GM23338 (cell line): ENCODE results near the gene SMURF1. TPM values are rescaled to one million over a fixed set of nuclear protein-coding genes. Genes with fewer than 3 reads are reported as not detected.

Experiments
- ATAC-seq: fragments of 200-7000 bp; cut with Tn5 transposase; 3 replicates; pipeline ENCODE4 v1.9.1; 2020
- DNase-seq: peaks from one replicate; pipeline ENCODE4 v3.0.0-alpha.2; 2015; ENCODE audit warnings: low spot score
- H2AFZ ChIP-seq: fragments of 200-600 bp; sonication (generic); 2 replicates; pipeline ENCODE4 v1.8.0; 2016; ENCODE audit warnings: antibody characterized with exemption, mild to moderate bottlenecking, moderate library complexity
- H3F3A ChIP-seq: fragments of 200-600 bp; sonication (generic); replicated peaks from 2 replicates; pipeline ENCODE4 v1.8.0; 2017; ENCODE audit warnings: antibody characterized with exemption, mixed run types, low read depth
- H3K27ac ChIP-seq: fragments of 200-600 bp; sonication (generic); 2 replicates; pipeline ENCODE4 v1.6.1; 2016; ENCODE audit warnings: low read depth
- H3K27me3 ChIP-seq: fragments of 200-600 bp; sonication (generic); 2 replicates; pipeline ENCODE4 v1.8.0; 2016; ENCODE audit warnings: mild to moderate bottlenecking, mixed run types, moderate library complexity; ENCODE audit not compliant: insufficient read depth
- H3K36me3 ChIP-seq: fragments of 200-600 bp; sonication (generic); 2 replicates; pipeline ENCODE4 v1.8.0; 2016; ENCODE audit warnings: mild to moderate bottlenecking; ENCODE audit not compliant: insufficient read depth
- H3K4me1 ChIP-seq: fragments of 200-600 bp; sonication (generic); 2 replicates; pipeline ENCODE4 v1.8.0; 2016; ENCODE audit warnings: mild to moderate bottlenecking, moderate library complexity; ENCODE audit not compliant: insufficient read depth
- H3K4me2 ChIP-seq: fragments of 200-600 bp; sonication (generic); 2 replicates; pipeline ENCODE4 v1.7.1; 2017; ENCODE audit warnings: mixed run types
- H3K4me3 ChIP-seq: fragments of 200-600 bp; sonication (generic); 2 replicates; pipeline ENCODE4 v1.6.1; 2016; ENCODE audit warnings: mixed run types
- H3K79me2 ChIP-seq: fragments of 200-600 bp; sonication (generic); replicated peaks from 2 replicates; pipeline ENCODE4 v1.8.0; 2017; ENCODE audit warnings: mild to moderate bottlenecking; ENCODE audit not compliant: insufficient read depth
- H3K9me2 ChIP-seq: fragments of 200-600 bp; sonication (generic); 2 replicates; pipeline ENCODE4 v1.8.0; 2017; ENCODE audit not compliant: insufficient read depth
- H4K20me1 ChIP-seq: fragments of 200-600 bp; sonication (generic); replicated peaks from 2 replicates; pipeline ENCODE4 v1.8.0; 2017; ENCODE audit warnings: mild to moderate bottlenecking; ENCODE audit not compliant: insufficient read depth
- H3K27ac Mint-ChIP-seq: 2 replicates; pipeline ENCODE4 v1.8.0; 2020; ENCODE audit warnings: inconsistent platforms, mild to moderate bottlenecking, moderate library complexity, mixed read lengths
- H3K27me3 Mint-ChIP-seq: 3 replicates; pipeline ENCODE4 v1.8.0; 2022; ENCODE audit warnings: low read depth, mild to moderate bottlenecking, moderate library complexity, mixed read lengths, inconsistent platforms; ENCODE audit not compliant: insufficient read depth, poor library complexity
- H3K36me3 Mint-ChIP-seq: 3 replicates; pipeline ENCODE4 v1.8.0; 2021; ENCODE audit warnings: low read depth, mild to moderate bottlenecking, inconsistent platforms, moderate library complexity, mixed read lengths
- H3K4me1 Mint-ChIP-seq: 3 replicates; pipeline ENCODE4 v1.8.0; 2020; ENCODE audit warnings: mild to moderate bottlenecking, inconsistent platforms, mixed read lengths
- H3K4me3 Mint-ChIP-seq: 3 replicates; pipeline ENCODE4 v1.8.0; 2021; ENCODE audit warnings: moderate library complexity, mild to moderate bottlenecking, inconsistent platforms, mixed read lengths
- H3K9me3 Mint-ChIP-seq: 3 replicates; pipeline ENCODE4 v1.8.0; 2020; ENCODE audit warnings: moderate library complexity, mild to moderate bottlenecking, inconsistent platforms, mixed read lengths
- CREB1 ChIP-seq: fragments of 250-450 bp; sonication (Bioruptor Pico); IDR thresholded peaks from 2 replicates; pipeline ENCODE4 v1.5.0; 2020; ENCODE audit warnings: low read depth, mild to moderate bottlenecking, moderate library complexity
- CTCF ChIP-seq, 2 experiments: fragments of 200-600 bp in 1 of 2; sonication (generic) in 1 of 2; conservative IDR thresholded peaks; 2 replicates each; pipeline versions ENCODE4 v1.5.1 to v1.6.1; 2016 to 2017; ENCODE audit warnings: antibody characterized with exemption in 2 of 2, low read depth in 2 of 2, mild to moderate bottlenecking in 2 of 2, moderate library complexity in 1 of 2
- EZH2 ChIP-seq: fragments of 200-600 bp; sonication (generic); IDR thresholded peaks from one replicate; pipeline ENCODE4 v1.8.0; 2017; ENCODE audit warnings: antibody characterized with exemption, mild to moderate bottlenecking, low read depth; ENCODE audit not compliant: unreplicated experiment
- EZH2phosphoT487 ChIP-seq: fragments of 200-600 bp; sonication (generic); IDR thresholded peaks from one replicate; pipeline ENCODE4 v1.8.1; 2018; ENCODE audit warnings: antibody characterized with exemption; ENCODE audit not compliant: unreplicated experiment
- POLR2AphosphoS5 ChIP-seq: IDR thresholded peaks from 2 replicates; pipeline ENCODE4 v1.6.1; 2016; ENCODE audit warnings: antibody characterized with exemption, low read depth
- REST ChIP-seq: IDR thresholded peaks from one replicate; pipeline ENCODE4 v1.6.1; 2018; ENCODE audit warnings: antibody characterized with exemption; ENCODE audit not compliant: unreplicated experiment
- STAT1 ChIP-seq: IDR thresholded peaks from one replicate; pipeline ENCODE4 v1.6.1; 2016; ENCODE audit warnings: antibody characterized with exemption; ENCODE audit not compliant: unreplicated experiment
- ZNF331 ChIP-seq: fragments of 250-450 bp; sonication (Bioruptor Pico); IDR thresholded peaks from 2 replicates; pipeline ENCODE4 v1.5.0; 2020; ENCODE audit warnings: low read depth, mild to moderate bottlenecking, moderate library complexity
- polyA plus RNA-seq: library from polyadenylated mRNA; unstranded; fragments of >200 nt; fragmentation: Nextera tagmentation; extraction: Ambion mirVana; gene quantifications from 2 replicates; pipeline ENCODE4 v1.2.1, GENCODE V29; 2016
- total RNA-seq: library from RNA; depleted of rRNA; stranded (reverse); fragments of >200 nt; shearing (Covaris generic); gene quantifications from 2 replicates; pipeline ENCODE4 v1.2.3, GENCODE V29; 2014
- TF ChIP-seq, protein P1 (sequence below): fragments of 250-450 bp; sonication (Bioruptor Pico); IDR thresholded peaks from 2 replicates; pipeline ENCODE4 v1.5.0; 2020; ENCODE audit warnings: mild to moderate bottlenecking, moderate library complexity

SMURF1 gene
- total and polyA plus RNA-seq, 2 experiments from 2014 or later = 5.8 to 23.9 TPM

DNA sequence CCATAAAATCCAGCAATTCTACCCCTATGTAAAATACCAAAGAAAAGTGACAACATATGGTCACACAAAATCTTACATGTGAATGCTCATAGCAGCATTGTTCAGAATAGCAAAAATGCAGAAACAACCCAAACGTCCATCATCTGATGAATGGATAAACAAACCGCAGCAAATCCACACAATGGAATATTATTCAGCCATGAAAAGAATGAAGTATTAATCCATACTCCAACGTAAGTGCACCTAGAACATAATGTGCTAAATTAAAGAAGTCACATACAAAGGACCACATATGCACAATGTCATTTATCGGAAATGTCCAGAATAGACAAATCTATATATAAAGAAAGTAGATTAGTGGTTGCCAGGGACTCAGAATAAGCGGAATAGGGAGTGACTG, 57.4 kb downstream of the SMURF1 start:
- no peak overlapping the region for H3K4me2 ChIP-seq
- Mint-ChIP-seq H3K27ac (no peak overlapping the region), H3K4me1 (peaks cover 9% of the 10 kb centered on the region), H3K27me3 (no peaks in the 10 kb centered on the region), H3K36me3 (peaks cover 20% of the 10 kb centered on the region), H3K9me3 (peaks cover 9% of the 10 kb centered on the region; the same call in 2 of the 3 replicates), H3K4me3 (no peak overlapping the region)
- ATAC-seq (no peak), DNase-seq (no peak)
- H3F3A ChIP-seq = no peaks in the 10 kb centered on the region
- H3K9me2 ChIP-seq = no peaks in the 10 kb centered on the region
- H4K20me1 ChIP-seq = peaks cover 19% of the 10 kb centered on the region
- H3K27ac ChIP-seq = no peak overlapping the region
- H3K27me3 ChIP-seq = no peaks in the 10 kb centered on the region
- peaks cover 8% of the 10 kb centered on the region; the same call in 1 of the 2 replicates for H3K4me1 ChIP-seq
- H2AFZ ChIP-seq = no peak overlapping the region
- H3K36me3 ChIP-seq = peaks cover 3% of the 10 kb centered on the region; the same call in 1 of the 2 replicates
- no peak overlapping the region for H3K4me3 ChIP-seq
- TF ChIP-seq EZH2 (no peak), STAT1 (no peak)
- H3K79me2 ChIP-seq = peaks cover 98% of the 10 kb centered on the region

- ATAC-seq (no peak), DNase-seq (no peak)
- Mint-ChIP-seq H3K27ac (no peak overlapping the region), H3K36me3 (peaks cover 20% of the 10 kb centered on the region), H3K4me3 (no peak overlapping the region), H3K9me3 (peaks cover 9% of the 10 kb centered on the region; the same call in 2 of the 3 replicates), H3K4me1 (peaks cover 15% of the 10 kb centered on the region), H3K27me3 (no peaks in the 10 kb centered on the region)
- Histone ChIP-seq H3K36me3 (peaks cover 3% of the 10 kb centered on the region; the same call in 1 of the 2 replicates), H3K9me2 (no peaks in the 10 kb centered on the region), H3K4me3 (no peak overlapping the region), H3F3A (no peaks in the 10 kb centered on the region), H3K4me2 (0 out of 2 replicates have a peak overlapping the region, but pooled peaks have one; percentile 17), H2AFZ (no peak overlapping the region), H3K4me1 (peaks cover 8% of the 10 kb centered on the region), H3K27me3 (no peaks in the 10 kb centered on the region), H4K20me1 (peaks cover 27% of the 10 kb centered on the region; the same call in 1 of the 2 replicates), H3K27ac (no peak overlapping the region), H3K79me2 (peaks cover 97% of the 10 kb centered on the region)
- TF ChIP-seq REST (no peak), ZNF331 (CRISPR knock-in tag) (no peak), EZH2phosphoT487 (no peak), CTCF (conservative IDR thresholded peaks at IDR 0.05; ENCODE audit: low read depth in 2 of 2) (no peak), POLR2AphosphoS5 (no peak), CREB1 (CRISPR knock-in tag) (no peak)
- TF ChIP-seq, protein P1, sequence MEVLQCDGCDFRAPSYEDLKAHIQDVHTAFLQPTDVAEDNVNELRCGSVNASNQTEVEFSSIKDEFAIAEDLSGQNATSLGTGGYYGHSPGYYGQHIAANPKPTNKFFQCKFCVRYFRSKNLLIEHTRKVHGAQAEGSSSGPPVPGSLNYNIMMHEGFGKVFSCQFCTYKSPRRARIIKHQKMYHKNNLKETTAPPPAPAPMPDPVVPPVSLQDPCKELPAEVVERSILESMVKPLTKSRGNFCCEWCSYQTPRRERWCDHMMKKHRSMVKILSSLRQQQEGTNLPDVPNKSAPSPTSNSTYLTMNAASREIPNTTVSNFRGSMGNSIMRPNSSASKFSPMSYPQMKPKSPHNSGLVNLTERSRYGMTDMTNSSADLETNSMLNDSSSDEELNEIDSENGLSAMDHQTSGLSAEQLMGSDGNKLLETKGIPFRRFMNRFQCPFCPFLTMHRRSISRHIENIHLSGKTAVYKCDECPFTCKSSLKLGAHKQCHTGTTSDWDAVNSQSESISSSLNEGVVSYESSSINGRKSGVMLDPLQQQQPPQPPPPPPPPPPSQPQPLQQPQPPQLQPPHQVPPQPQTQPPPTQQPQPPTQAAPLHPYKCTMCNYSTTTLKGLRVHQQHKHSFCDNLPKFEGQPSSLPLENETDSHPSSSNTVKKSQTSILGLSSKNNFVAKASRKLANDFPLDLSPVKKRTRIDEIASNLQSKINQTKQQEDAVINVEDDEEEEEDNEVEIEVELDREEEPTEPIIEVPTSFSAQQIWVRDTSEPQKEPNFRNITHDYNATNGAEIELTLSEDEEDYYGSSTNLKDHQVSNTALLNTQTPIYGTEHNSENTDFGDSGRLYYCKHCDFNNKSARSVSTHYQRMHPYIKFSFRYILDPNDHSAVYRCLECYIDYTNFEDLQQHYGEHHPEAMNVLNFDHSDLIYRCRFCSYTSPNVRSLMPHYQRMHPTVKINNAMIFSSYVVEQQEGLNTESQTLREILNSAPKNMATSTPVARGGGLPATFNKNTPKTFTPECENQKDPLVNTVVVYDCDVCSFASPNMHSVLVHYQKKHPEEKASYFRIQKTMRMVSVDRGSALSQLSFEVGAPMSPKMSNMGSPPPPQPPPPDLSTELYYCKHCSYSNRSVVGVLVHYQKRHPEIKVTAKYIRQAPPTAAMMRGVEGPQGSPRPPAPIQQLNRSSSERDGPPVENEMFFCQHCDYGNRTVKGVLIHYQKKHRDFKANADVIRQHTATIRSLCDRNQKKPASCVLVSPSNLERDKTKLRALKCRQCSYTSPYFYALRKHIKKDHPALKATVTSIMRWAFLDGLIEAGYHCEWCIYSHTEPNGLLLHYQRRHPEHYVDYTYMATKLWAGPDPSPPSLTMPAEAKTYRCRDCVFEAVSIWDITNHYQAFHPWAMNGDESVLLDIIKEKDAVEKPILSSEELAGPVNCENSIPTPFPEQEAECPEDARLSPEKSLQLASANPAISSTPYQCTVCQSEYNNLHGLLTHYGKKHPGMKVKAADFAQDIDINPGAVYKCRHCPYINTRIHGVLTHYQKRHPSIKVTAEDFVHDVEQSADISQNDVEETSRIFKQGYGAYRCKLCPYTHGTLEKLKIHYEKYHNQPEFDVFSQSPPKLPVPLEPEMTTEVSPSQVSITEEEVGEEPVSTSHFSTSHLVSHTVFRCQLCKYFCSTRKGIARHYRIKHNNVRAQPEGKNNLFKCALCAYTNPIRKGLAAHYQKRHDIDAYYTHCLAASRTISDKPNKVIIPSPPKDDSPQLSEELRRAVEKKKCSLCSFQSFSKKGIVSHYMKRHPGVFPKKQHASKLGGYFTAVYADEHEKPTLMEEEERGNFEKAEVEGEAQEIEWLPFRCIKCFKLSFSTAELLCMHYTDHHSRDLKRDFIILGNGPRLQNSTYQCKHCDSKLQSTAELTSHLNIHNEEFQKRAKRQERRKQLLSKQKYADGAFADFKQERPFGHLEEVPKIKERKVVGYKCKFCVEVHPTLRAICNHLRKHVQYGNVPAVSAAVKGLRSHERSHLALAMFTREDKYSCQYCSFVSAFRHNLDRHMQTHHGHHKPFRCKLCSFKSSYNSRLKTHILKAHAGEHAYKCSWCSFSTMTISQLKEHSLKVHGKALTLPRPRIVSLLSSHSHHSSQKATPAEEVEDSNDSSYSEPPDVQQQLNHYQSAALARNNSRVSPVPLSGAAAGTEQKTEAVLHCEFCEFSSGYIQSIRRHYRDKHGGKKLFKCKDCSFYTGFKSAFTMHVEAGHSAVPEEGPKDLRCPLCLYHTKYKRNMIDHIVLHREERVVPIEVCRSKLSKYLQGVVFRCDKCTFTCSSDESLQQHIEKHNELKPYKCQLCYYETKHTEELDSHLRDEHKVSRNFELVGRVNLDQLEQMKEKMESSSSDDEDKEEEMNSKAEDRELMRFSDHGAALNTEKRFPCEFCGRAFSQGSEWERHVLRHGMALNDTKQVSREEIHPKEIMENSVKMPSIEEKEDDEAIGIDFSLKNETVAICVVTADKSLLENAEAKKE (CRISPR knock-in tag) = no peak
Measured at GRCh38 chr7:99083733-99084132, 60.2 kb downstream of the SMURF1 start.
